ENCODE results near the gene ZNF280D.

ZNF280D gene

GRCh38 chr15:56767315-56767714, 34.0 kb upstream of the ZNF280D start:
- Histone ChIP-seq H3K27me3 (ENCODE audit: control insufficient read depth, insufficient read depth, low read length) (no peaks in the 10 kb centered on the region), H3K4me3 (ENCODE audit: low read depth, low read length) (no peak overlapping the region), H3K27ac (ENCODE audit: low read depth, low read length) (no peak overlapping the region), H3K4me1 (ENCODE audit: control insufficient read depth, insufficient read depth, low read length) (no peaks in the 10 kb centered on the region; the same call in 1 of the 2 replicates), H3K36me3 (ENCODE audit: control insufficient read depth, insufficient read depth, low read length) (no peaks in the 10 kb centered on the region), H3K9me3 (ENCODE audit: control insufficient read depth, insufficient read depth, low read depth, low read length) (no peaks in the 10 kb centered on the region), H3K9ac (ENCODE audit: low read length) (no peak overlapping the region)

GRCh38 chr15:56765251-56765650, 31.9 kb upstream of the ZNF280D start:
- no peak overlapping the region for H3K27ac ChIP-seq (ENCODE audit: low read depth, low read length)
- no peaks in the 10 kb centered on the region for H3K4me1 ChIP-seq (ENCODE audit: control insufficient read depth, insufficient read depth, low read length)
- no peak overlapping the region for H3K4me3 ChIP-seq (ENCODE audit: low read depth, low read length)
- no peak overlapping the region for H3K9ac ChIP-seq (ENCODE audit: low read length)
- H3K9me3 ChIP-seq (ENCODE audit: control insufficient read depth, insufficient read depth, low read depth, low read length), result no peaks in the 10 kb centered on the region
- H3K27me3 ChIP-seq (ENCODE audit: control insufficient read depth, insufficient read depth, low read length), result no peaks in the 10 kb centered on the region
- H3K36me3 ChIP-seq (ENCODE audit: control insufficient read depth, insufficient read depth, low read length), result no peaks in the 10 kb centered on the region

GRCh38 chr15:56763141-56763895, 30.0 kb upstream of the ZNF280D start:
- no peaks in the 10 kb centered on the region for H3K9me3 ChIP-seq (ENCODE audit: control insufficient read depth, insufficient read depth, low read depth, low read length)
- H3K27ac ChIP-seq (ENCODE audit: low read depth, low read length), result no peak overlapping the region
- H3K4me1 ChIP-seq (ENCODE audit: control insufficient read depth, insufficient read depth, low read length), result no peaks in the 10 kb centered on the region
- H3K9ac ChIP-seq (ENCODE audit: low read length), result no peak overlapping the region
- H3K4me3 ChIP-seq (ENCODE audit: low read depth, low read length), result no peak overlapping the region
- no peaks in the 10 kb centered on the region for H3K36me3 ChIP-seq (ENCODE audit: control insufficient read depth, insufficient read depth, low read length)
- H3K27me3 ChIP-seq (ENCODE audit: control insufficient read depth, insufficient read depth, low read length), result no peaks in the 10 kb centered on the region

- no peaks in the 10 kb centered on the region for H3K36me3 ChIP-seq (ENCODE audit: control insufficient read depth, insufficient read depth, low read length)
- H3K9me3 ChIP-seq (ENCODE audit: control insufficient read depth, insufficient read depth, low read depth, low read length), result no peaks in the 10 kb centered on the region
- H3K27me3 ChIP-seq (ENCODE audit: control insufficient read depth, insufficient read depth, low read length), result no peaks in the 10 kb centered on the region
- no peak overlapping the region for H3K9ac ChIP-seq (ENCODE audit: low read length)
- H3K4me1 ChIP-seq (ENCODE audit: control insufficient read depth, insufficient read depth, low read length), result no peaks in the 10 kb centered on the region
- no peak overlapping the region for H3K27ac ChIP-seq (ENCODE audit: low read depth, low read length)
- H3K4me3 ChIP-seq (ENCODE audit: low read depth, low read length), result no peak overlapping the region
These were observed 26.9 kb upstream of the ZNF280D start for GRCh38 chr15:56760186-56760585.

GRCh38 chr15:56759450-56759845, 26.1 kb upstream of the ZNF280D start:
- Histone ChIP-seq H3K36me3 (ENCODE audit: control insufficient read depth, insufficient read depth, low read length) (no peaks in the 10 kb centered on the region), H3K9me3 (ENCODE audit: control insufficient read depth, insufficient read depth, low read depth, low read length) (no peaks in the 10 kb centered on the region), H3K27ac (ENCODE audit: low read depth, low read length) (no peak overlapping the region), H3K4me1 (ENCODE audit: control insufficient read depth, insufficient read depth, low read length) (no peaks in the 10 kb centered on the region), H3K27me3 (ENCODE audit: control insufficient read depth, insufficient read depth, low read length) (no peaks in the 10 kb centered on the region), H3K9ac (ENCODE audit: low read length) (no peak overlapping the region), H3K4me3 (ENCODE audit: low read depth, low read length) (no peak overlapping the region)

- no peaks in the 10 kb centered on the region for H3K36me3 ChIP-seq (ENCODE audit: control insufficient read depth, insufficient read depth, low read length)
- no peak overlapping the region for H3K9ac ChIP-seq (ENCODE audit: low read length)
- H3K4me1 ChIP-seq (ENCODE audit: control insufficient read depth, insufficient read depth, low read length), result no peaks in the 10 kb centered on the region
- no peak overlapping the region for H3K4me3 ChIP-seq (ENCODE audit: low read depth, low read length)
- H3K27ac ChIP-seq (ENCODE audit: low read depth, low read length), result no peak overlapping the region
- H3K27me3 ChIP-seq (ENCODE audit: control insufficient read depth, insufficient read depth, low read length), result no peaks in the 10 kb centered on the region
- no peaks in the 10 kb centered on the region for H3K9me3 ChIP-seq (ENCODE audit: control insufficient read depth, insufficient read depth, low read depth, low read length)
These were observed 25.6 kb upstream of the ZNF280D start for GRCh38 chr15:56758770-56759449.

GRCh38 chr15:56757875-56758274, 24.6 kb upstream of the ZNF280D start:
- no peaks in the 10 kb centered on the region for H3K4me1 ChIP-seq (ENCODE audit: control insufficient read depth, insufficient read depth, low read length)
- no peak overlapping the region for H3K27ac ChIP-seq (ENCODE audit: low read depth, low read length)
- H3K9me3 ChIP-seq (ENCODE audit: control insufficient read depth, insufficient read depth, low read depth, low read length), result no peaks in the 10 kb centered on the region
- no peak overlapping the region for H3K4me3 ChIP-seq (ENCODE audit: low read depth, low read length)
- no peak overlapping the region for H3K9ac ChIP-seq (ENCODE audit: low read length)
- H3K36me3 ChIP-seq (ENCODE audit: control insufficient read depth, insufficient read depth, low read length), result no peaks in the 10 kb centered on the region
- no peaks in the 10 kb centered on the region for H3K27me3 ChIP-seq (ENCODE audit: control insufficient read depth, insufficient read depth, low read length)

GRCh38 chr15:56754772-56755370, 21.6 kb upstream of the ZNF280D start:
- no peaks in the 10 kb centered on the region for H3K36me3 ChIP-seq (ENCODE audit: control insufficient read depth, insufficient read depth, low read length)
- H3K9ac ChIP-seq (ENCODE audit: low read length), result no peak overlapping the region
- no peaks in the 10 kb centered on the region for H3K9me3 ChIP-seq (ENCODE audit: control insufficient read depth, insufficient read depth, low read depth, low read length)
- no peak overlapping the region for H3K4me3 ChIP-seq (ENCODE audit: low read depth, low read length)
- H3K4me1 ChIP-seq (ENCODE audit: control insufficient read depth, insufficient read depth, low read length), result no peaks in the 10 kb centered on the region
- no peaks in the 10 kb centered on the region for H3K27me3 ChIP-seq (ENCODE audit: control insufficient read depth, insufficient read depth, low read length)
- no peak overlapping the region for H3K27ac ChIP-seq (ENCODE audit: low read depth, low read length)

- Histone ChIP-seq H3K9ac (ENCODE audit: low read length) (no peak overlapping the region), H3K27ac (ENCODE audit: low read depth, low read length) (no peak overlapping the region), H3K36me3 (ENCODE audit: control insufficient read depth, insufficient read depth, low read length) (no peaks in the 10 kb centered on the region), H3K4me1 (ENCODE audit: control insufficient read depth, insufficient read depth, low read length) (no peaks in the 10 kb centered on the region), H3K4me3 (ENCODE audit: low read depth, low read length) (no peak overlapping the region), H3K27me3 (ENCODE audit: control insufficient read depth, insufficient read depth, low read length) (no peaks in the 10 kb centered on the region), H3K9me3 (ENCODE audit: control insufficient read depth, insufficient read depth, low read depth, low read length) (no peaks in the 10 kb centered on the region)
These were observed 19.7 kb upstream of the ZNF280D start for GRCh38 chr15:56752986-56753385.

- Histone ChIP-seq H3K4me3 (ENCODE audit: low read depth, low read length) (no peak overlapping the region), H3K27me3 (ENCODE audit: control insufficient read depth, insufficient read depth, low read length) (no peaks in the 10 kb centered on the region), H3K9me3 (ENCODE audit: control insufficient read depth, insufficient read depth, low read depth, low read length) (no peaks in the 10 kb centered on the region), H3K27ac (ENCODE audit: low read depth, low read length) (no peak overlapping the region), H3K36me3 (ENCODE audit: control insufficient read depth, insufficient read depth, low read length) (no peaks in the 10 kb centered on the region), H3K4me1 (ENCODE audit: control insufficient read depth, insufficient read depth, low read length) (no peaks in the 10 kb centered on the region), H3K9ac (ENCODE audit: low read length) (no peak overlapping the region)
These were observed 16.7 kb upstream of the ZNF280D start for GRCh38 chr15:56749982-56750381.
